Measurements from ENCODE around the gene TNIP2.

Gene TNIP2

DNA sequence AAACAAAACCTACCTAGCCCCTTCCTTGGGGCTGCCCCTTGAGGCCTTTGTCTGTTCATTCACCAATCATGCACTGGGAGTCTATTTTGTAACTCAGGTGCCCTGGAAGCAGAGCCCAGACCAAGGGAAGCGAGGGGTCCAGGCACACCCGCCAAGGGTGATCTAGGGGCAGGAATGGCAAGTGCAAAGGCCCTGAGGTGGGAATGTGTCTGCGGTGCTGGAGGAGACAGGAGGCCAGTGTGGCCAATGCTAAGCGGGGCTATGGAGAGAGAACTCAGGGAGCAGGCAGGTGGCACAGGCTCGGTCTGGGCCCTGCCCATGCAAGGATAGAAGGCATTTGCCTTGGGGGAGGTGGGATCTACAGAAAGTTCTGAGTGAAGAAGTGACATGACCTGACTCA is 33.2 kb upstream of the TNIP2 start:
- H3K4me3 ChIP-seq (ENCODE audit: low read length) = no peak overlapping the region
- TF ChIP-seq, protein P1, sequence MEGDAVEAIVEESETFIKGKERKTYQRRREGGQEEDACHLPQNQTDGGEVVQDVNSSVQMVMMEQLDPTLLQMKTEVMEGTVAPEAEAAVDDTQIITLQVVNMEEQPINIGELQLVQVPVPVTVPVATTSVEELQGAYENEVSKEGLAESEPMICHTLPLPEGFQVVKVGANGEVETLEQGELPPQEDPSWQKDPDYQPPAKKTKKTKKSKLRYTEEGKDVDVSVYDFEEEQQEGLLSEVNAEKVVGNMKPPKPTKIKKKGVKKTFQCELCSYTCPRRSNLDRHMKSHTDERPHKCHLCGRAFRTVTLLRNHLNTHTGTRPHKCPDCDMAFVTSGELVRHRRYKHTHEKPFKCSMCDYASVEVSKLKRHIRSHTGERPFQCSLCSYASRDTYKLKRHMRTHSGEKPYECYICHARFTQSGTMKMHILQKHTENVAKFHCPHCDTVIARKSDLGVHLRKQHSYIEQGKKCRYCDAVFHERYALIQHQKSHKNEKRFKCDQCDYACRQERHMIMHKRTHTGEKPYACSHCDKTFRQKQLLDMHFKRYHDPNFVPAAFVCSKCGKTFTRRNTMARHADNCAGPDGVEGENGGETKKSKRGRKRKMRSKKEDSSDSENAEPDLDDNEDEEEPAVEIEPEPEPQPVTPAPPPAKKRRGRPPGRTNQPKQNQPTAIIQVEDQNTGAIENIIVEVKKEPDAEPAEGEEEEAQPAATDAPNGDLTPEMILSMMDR (IDR thresholded peaks at IDR 0.05; ENCODE audit: insufficient read depth, low read depth, low read length, missing control alignments) = no peak
- DNase-seq (ENCODE audit: low read depth) = no peak

DNA sequence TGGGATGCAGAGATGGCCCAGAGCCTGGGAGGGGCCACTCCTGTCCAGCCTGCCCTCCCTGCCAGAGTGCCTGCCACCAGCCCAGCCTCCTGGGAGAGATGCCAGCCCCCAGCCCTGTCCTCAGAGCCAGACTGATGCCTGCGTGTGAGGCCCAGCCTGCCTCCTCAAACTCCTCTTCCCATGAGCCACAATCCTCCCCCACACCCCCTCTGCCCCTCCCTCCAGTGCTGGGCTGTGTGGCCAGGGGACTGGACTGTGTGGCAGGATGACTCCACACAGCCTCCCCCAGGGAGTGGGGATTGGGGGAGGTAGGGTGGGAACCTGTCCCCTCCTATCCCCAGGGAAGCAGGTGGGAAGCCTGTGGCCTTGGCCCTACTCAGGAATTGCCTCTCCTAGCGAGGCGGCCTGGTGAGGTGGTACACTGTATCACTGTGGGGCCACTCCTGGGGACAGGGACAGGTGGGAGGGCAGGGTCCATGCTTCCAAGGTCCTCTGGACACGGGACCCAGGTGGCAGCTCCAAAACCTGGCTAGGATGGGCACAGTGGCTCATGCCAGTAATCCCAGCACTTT is 32.5 kb upstream of the TNIP2 start:
- no peak overlapping the region for H3K4me3 ChIP-seq (ENCODE audit: low read length)
- TF ChIP-seq, protein P1 (IDR thresholded peaks at IDR 0.05; ENCODE audit: insufficient read depth, low read depth, low read length, missing control alignments) = no peak
- DNase-seq (ENCODE audit: low read depth) = no peak

GRCh38 chr4:2788101-2788500 is 32.0 kb upstream of the TNIP2 start:
- TF ChIP-seq, protein P1 (IDR thresholded peaks at IDR 0.05; ENCODE audit: insufficient read depth, low read depth, low read length, missing control alignments) = no peak
- DNase-seq (ENCODE audit: low read depth) = no peak
- H3K4me3 ChIP-seq (ENCODE audit: low read length) = no peak overlapping the region

GRCh38 chr4:2787230-2788100 is 31.3 kb upstream of the TNIP2 start:
- DNase-seq (ENCODE audit: low read depth) = no peak
- H3K4me3 ChIP-seq (ENCODE audit: low read length) = no peak overlapping the region
- TF ChIP-seq, protein P1 (IDR thresholded peaks at IDR 0.05; ENCODE audit: insufficient read depth, low read depth, low read length, missing control alignments) = no peak

DNA sequence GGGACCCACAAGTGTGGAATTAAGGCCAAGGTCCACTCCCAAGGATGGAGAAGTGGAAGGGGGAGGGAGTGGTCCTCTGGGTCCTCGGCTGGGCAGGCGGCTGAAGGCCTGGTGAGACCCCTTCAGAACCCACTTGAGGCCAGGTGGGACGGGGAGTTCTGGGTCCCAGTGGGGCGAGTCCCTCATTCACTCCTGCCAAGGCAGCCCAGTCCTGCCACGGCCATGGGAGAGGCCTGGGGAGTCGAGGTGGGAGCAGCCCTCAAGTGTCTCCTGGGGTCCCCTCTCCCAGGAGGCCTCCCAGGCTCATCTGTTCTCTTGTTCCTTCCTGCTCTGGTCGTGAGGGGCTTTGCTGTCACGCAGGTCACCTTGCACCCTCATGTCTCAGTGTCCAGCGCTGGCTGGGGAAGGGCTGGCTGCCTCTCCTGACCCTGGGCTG is 30.7 kb upstream of the TNIP2 start:
- TF ChIP-seq, protein P1 (IDR thresholded peaks at IDR 0.05; ENCODE audit: insufficient read depth, low read depth, low read length, missing control alignments) = no peak
- H3K4me3 ChIP-seq (ENCODE audit: low read length) = no peak overlapping the region
- DNase-seq (ENCODE audit: low read depth) = no peak

DNA sequence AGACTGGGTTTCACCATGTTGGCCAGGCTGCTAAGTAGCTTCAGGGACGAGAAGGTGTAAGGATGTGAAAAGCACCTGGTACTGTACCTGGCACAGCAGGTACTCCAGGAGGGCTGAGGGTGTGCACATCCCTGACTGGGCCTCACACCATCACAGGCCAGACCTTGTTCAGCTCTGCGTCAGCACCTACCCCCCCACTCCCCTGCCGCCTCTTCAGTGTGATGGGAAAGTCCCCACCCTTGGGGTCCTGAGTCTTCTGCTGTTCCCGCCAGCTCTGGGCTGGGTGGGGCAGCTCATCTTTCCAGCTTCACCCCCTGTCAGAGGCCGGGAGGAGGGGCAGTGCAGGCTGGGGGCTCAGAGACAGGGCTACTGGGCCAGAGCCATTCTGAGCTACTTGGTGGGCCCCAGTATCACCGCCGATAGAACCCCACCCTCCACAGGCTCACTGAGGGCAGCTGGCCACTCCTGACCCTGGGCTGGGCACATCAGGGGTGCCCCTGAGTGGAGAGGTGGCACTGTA is 30.1 kb upstream of the TNIP2 start:
- no peak overlapping the region for H3K4me3 ChIP-seq (ENCODE audit: low read length)
- TF ChIP-seq, protein P1 (IDR thresholded peaks at IDR 0.05; ENCODE audit: insufficient read depth, low read depth, low read length, missing control alignments) = no peak
- no peak for DNase-seq (ENCODE audit: low read depth)

All from epithelial cell of esophagus (primary cell).